ENCODE data around the gene PTX4.

The PTX4 gene

GRCh38 chr16:1488619-1489018 lies at the start of gene PTX4:
Gene PTX4 (minus strand): TSS chr16:1488944. CDS start chr16:1488909, 35 bp downstream.
- DNase-seq (ENCODE audit: low read depth in 2 of 2) = no peak

GRCh38 chr16:1537763-1538289 lies 49.1 kb upstream of the PTX4 start:
- no peak for DNase-seq (ENCODE audit: low read depth in 2 of 2)

- no peak for DNase-seq (ENCODE audit: low read depth in 2 of 2)
These were observed 48.4 kb upstream of the PTX4 start for GRCh38 chr16:1537138-1537577.

- no peak for DNase-seq (ENCODE audit: low read depth in 2 of 2)
These were observed 47.9 kb upstream of the PTX4 start for GRCh38 chr16:1536601-1537000.

- no peak for DNase-seq (ENCODE audit: low read depth in 2 of 2)
These were observed 46.9 kb upstream of the PTX4 start for GRCh38 chr16:1535391-1536291.

GRCh38 chr16:1534021-1535020 lies 45.6 kb upstream of the PTX4 start:
- DNase-seq (ENCODE audit: low read depth in 2 of 2) = no peak

- DNase-seq (ENCODE audit: low read depth in 2 of 2) = no peak
These were observed 44.8 kb upstream of the PTX4 start, which contains the start of gene TMEM204 for GRCh38 chr16:1533443-1533951. Gene TMEM204 (plus strand): TSS chr16:1533666. CDS start chr16:1534276, 610 bp downstream.

- no peak for DNase-seq (ENCODE audit: low read depth in 2 of 2)
These were observed 44.0 kb upstream of the PTX4 start for GRCh38 chr16:1532771-1533170.

GRCh38 chr16:1532081-1532760 lies 43.5 kb upstream of the PTX4 start:
- DNase-seq (ENCODE audit: low read depth in 2 of 2) = no peak

- DNase-seq (ENCODE audit: low read depth in 2 of 2) = no peak
These were observed 42.8 kb upstream of the PTX4 start for GRCh38 chr16:1531638-1531910.

- no peak for DNase-seq (ENCODE audit: low read depth in 2 of 2)
These were observed 42.3 kb upstream of the PTX4 start for GRCh38 chr16:1530883-1531637.

- DNase-seq (ENCODE audit: low read depth in 2 of 2) = no peak
These were observed 41.7 kb upstream of the PTX4 start for GRCh38 chr16:1530349-1530882.

- DNase-seq (ENCODE audit: low read depth in 2 of 2) = no peak
These were observed 40.3 kb upstream of the PTX4 start for GRCh38 chr16:1528921-1529537.

- no peak for DNase-seq (ENCODE audit: low read depth in 2 of 2)
These were observed 39.4 kb upstream of the PTX4 start for GRCh38 chr16:1527836-1528811.

- no peak for DNase-seq (ENCODE audit: low read depth in 2 of 2)
These were observed 38.1 kb upstream of the PTX4 start for GRCh38 chr16:1526608-1527555.

- DNase-seq (ENCODE audit: low read depth in 2 of 2) = no peak
These were observed 37.3 kb upstream of the PTX4 start for GRCh38 chr16:1525871-1526607.

GRCh38 chr16:1524366-1524765 lies 35.6 kb upstream of the PTX4 start:
- no peak for DNase-seq (ENCODE audit: low read depth in 2 of 2)
